Activated naive CD8-positive, alpha-beta T cell (primary cell): ENCODE measurements around the gene PTPRB.

Experiments
- H3K27ac Mint-ChIP-seq: one replicate; pipeline ENCODE4 v1.8.0; 2021; ENCODE audit warnings: mixed read lengths
- H3K27me3 Mint-ChIP-seq: one replicate; pipeline ENCODE4 v1.8.0; 2021; ENCODE audit warnings: mixed read lengths
- H3K36me3 Mint-ChIP-seq: one replicate; pipeline ENCODE4 v1.8.0; 2021; ENCODE audit warnings: mixed read lengths
- H3K4me1 Mint-ChIP-seq: one replicate; pipeline ENCODE4 v1.8.0; 2021; ENCODE audit warnings: low read depth, mixed read lengths
- H3K4me3 Mint-ChIP-seq: one replicate; pipeline ENCODE4 v1.8.0; 2021; ENCODE audit warnings: mild to moderate bottlenecking, mixed read lengths
- H3K9me3 Mint-ChIP-seq: one replicate; pipeline ENCODE4 v1.8.0; 2021; ENCODE audit warnings: low read depth, mixed read lengths

The PTPRB gene

GRCh38 chr12:70592664-70593063 is 44.6 kb downstream of the PTPRB start:
- H3K27ac Mint-ChIP-seq = no peak overlapping the region
- H3K27me3 Mint-ChIP-seq = peaks cover 15% of the 10 kb centered on the region
- H3K36me3 Mint-ChIP-seq = no peaks in the 10 kb centered on the region
- H3K9me3 Mint-ChIP-seq = peaks cover 4% of the 10 kb centered on the region
- no peaks in the 10 kb centered on the region for H3K4me1 Mint-ChIP-seq
- H3K4me3 Mint-ChIP-seq = no peak overlapping the region

- Mint-ChIP-seq H3K27me3 (peaks cover 17% of the 10 kb centered on the region), H3K36me3 (no peaks in the 10 kb centered on the region), H3K27ac (no peak overlapping the region), H3K4me3 (no peak overlapping the region), H3K4me1 (no peaks in the 10 kb centered on the region), H3K9me3 (peaks cover 4% of the 10 kb centered on the region)
These were observed 46.5 kb downstream of the PTPRB start for GRCh38 chr12:70590549-70591226.

- Mint-ChIP-seq H3K27me3 (peaks cover 17% of the 10 kb centered on the region), H3K36me3 (no peaks in the 10 kb centered on the region), H3K27ac (no peak overlapping the region), H3K4me1 (no peaks in the 10 kb centered on the region), H3K4me3 (no peak overlapping the region), H3K9me3 (peaks cover 4% of the 10 kb centered on the region)
These were observed 47.2 kb downstream of the PTPRB start for GRCh38 chr12:70590051-70590450.

GRCh38 chr12:70584332-70584731 is 52.9 kb downstream of the PTPRB start:
- no peaks in the 10 kb centered on the region for H3K36me3 Mint-ChIP-seq
- H3K4me3 Mint-ChIP-seq = no peak overlapping the region

GRCh38 chr12:70583251-70583650 is 54.0 kb downstream of the PTPRB start:
- H3K9me3 Mint-ChIP-seq = peaks cover 5% of the 10 kb centered on the region
- H3K4me1 Mint-ChIP-seq = no peaks in the 10 kb centered on the region
- H3K36me3 Mint-ChIP-seq = no peaks in the 10 kb centered on the region
- peaks cover 7% of the 10 kb centered on the region for H3K27me3 Mint-ChIP-seq
- H3K27ac Mint-ChIP-seq = no peak overlapping the region
- no peak overlapping the region for H3K4me3 Mint-ChIP-seq

More at GRCh38 chr12:70584332-70584731, 52.9 kb downstream of the PTPRB start:
- no peaks in the 10 kb centered on the region for H3K4me1 Mint-ChIP-seq
- peaks cover 7% of the 10 kb centered on the region for H3K27me3 Mint-ChIP-seq
- H3K9me3 Mint-ChIP-seq = peaks cover 5% of the 10 kb centered on the region
- H3K27ac Mint-ChIP-seq = no peak overlapping the region

- no peak overlapping the region for H3K27ac Mint-ChIP-seq
- no peaks in the 10 kb centered on the region for H3K4me1 Mint-ChIP-seq
- H3K9me3 Mint-ChIP-seq = peaks cover 5% of the 10 kb centered on the region
- peaks cover 7% of the 10 kb centered on the region for H3K27me3 Mint-ChIP-seq
- no peak overlapping the region for H3K4me3 Mint-ChIP-seq
- no peaks in the 10 kb centered on the region for H3K36me3 Mint-ChIP-seq
These were observed 56.0 kb downstream of the PTPRB start for GRCh38 chr12:70581208-70581607.

- Mint-ChIP-seq H3K4me1 (no peaks in the 10 kb centered on the region), H3K36me3 (no peaks in the 10 kb centered on the region), H3K27ac (no peak overlapping the region), H3K27me3 (peaks cover 4% of the 10 kb centered on the region), H3K4me3 (no peak overlapping the region), H3K9me3 (no peaks in the 10 kb centered on the region)
These were observed 60.0 kb downstream of the PTPRB start for GRCh38 chr12:70577283-70577634.

GRCh38 chr12:70576341-70577282 is 60.6 kb downstream of the PTPRB start:
- H3K36me3 Mint-ChIP-seq = no peaks in the 10 kb centered on the region
- no peak overlapping the region for H3K4me3 Mint-ChIP-seq
- H3K27me3 Mint-ChIP-seq = peaks cover 6% of the 10 kb centered on the region
- no peaks in the 10 kb centered on the region for H3K4me1 Mint-ChIP-seq
- H3K27ac Mint-ChIP-seq = no peak overlapping the region
- H3K9me3 Mint-ChIP-seq = no peaks in the 10 kb centered on the region

- Mint-ChIP-seq H3K27ac (no peak overlapping the region), H3K4me1 (no peaks in the 10 kb centered on the region), H3K9me3 (no peaks in the 10 kb centered on the region), H3K36me3 (no peaks in the 10 kb centered on the region), H3K4me3 (no peak overlapping the region), H3K27me3 (peaks cover 2% of the 10 kb centered on the region)
These were observed 65.4 kb downstream of the PTPRB start for GRCh38 chr12:70571705-70572268.

- Mint-ChIP-seq H3K36me3 (no peaks in the 10 kb centered on the region), H3K4me1 (no peaks in the 10 kb centered on the region)
These were observed 66.2 kb downstream of the PTPRB start for GRCh38 chr12:70571029-70571428.

GRCh38 chr12:70561550-70561949 is 75.7 kb downstream of the PTPRB start:
- no peaks in the 10 kb centered on the region for H3K36me3 Mint-ChIP-seq
- H3K27me3 Mint-ChIP-seq = peaks cover 7% of the 10 kb centered on the region
- no peaks in the 10 kb centered on the region for H3K9me3 Mint-ChIP-seq
- no peak overlapping the region for H3K4me3 Mint-ChIP-seq
- H3K4me1 Mint-ChIP-seq = no peaks in the 10 kb centered on the region
- no peak overlapping the region for H3K27ac Mint-ChIP-seq

More at GRCh38 chr12:70571029-70571428, 66.2 kb downstream of the PTPRB start:
- H3K4me3 Mint-ChIP-seq = no peak overlapping the region
- peaks cover 2% of the 10 kb centered on the region for H3K27me3 Mint-ChIP-seq
- no peaks in the 10 kb centered on the region for H3K9me3 Mint-ChIP-seq
- no peak overlapping the region for H3K27ac Mint-ChIP-seq

- no peak overlapping the region for H3K27ac Mint-ChIP-seq
- no peaks in the 10 kb centered on the region for H3K36me3 Mint-ChIP-seq
- H3K9me3 Mint-ChIP-seq = no peaks in the 10 kb centered on the region
- H3K4me3 Mint-ChIP-seq = no peak overlapping the region
- no peaks in the 10 kb centered on the region for H3K4me1 Mint-ChIP-seq
- peaks cover 6% of the 10 kb centered on the region for H3K27me3 Mint-ChIP-seq
These were observed 76.6 kb downstream of the PTPRB start for GRCh38 chr12:70560671-70561070.

GRCh38 chr12:70559390-70559789 is 77.8 kb downstream of the PTPRB start:
- no peaks in the 10 kb centered on the region for H3K9me3 Mint-ChIP-seq
- no peaks in the 10 kb centered on the region for H3K36me3 Mint-ChIP-seq
- no peak overlapping the region for H3K4me3 Mint-ChIP-seq
- H3K27ac Mint-ChIP-seq = no peak overlapping the region
- H3K4me1 Mint-ChIP-seq = no peaks in the 10 kb centered on the region
- peaks cover 5% of the 10 kb centered on the region for H3K27me3 Mint-ChIP-seq

GRCh38 chr12:70557583-70558191 is 79.5 kb downstream of the PTPRB start:
- H3K4me3 Mint-ChIP-seq = no peak overlapping the region
- H3K36me3 Mint-ChIP-seq = no peaks in the 10 kb centered on the region
- H3K27me3 Mint-ChIP-seq = peaks cover 6% of the 10 kb centered on the region
- H3K4me1 Mint-ChIP-seq = no peaks in the 10 kb centered on the region
- no peaks in the 10 kb centered on the region for H3K9me3 Mint-ChIP-seq
- no peak overlapping the region for H3K27ac Mint-ChIP-seq
